Activated CD8-positive, alpha-beta memory T cell treated with anti-CD3 and anti-CD28 coated beads, Interleukin-2, amount 50 U/mL, for 1 hour (primary cell): ENCODE results near the gene BCL2.

Source experiments
- DNase-seq: peaks from one replicate; pipeline ENCODE4 v3.0.0-alpha.2; 2020; ENCODE audit errors: extremely low read depth

Gene BCL2

DNA sequence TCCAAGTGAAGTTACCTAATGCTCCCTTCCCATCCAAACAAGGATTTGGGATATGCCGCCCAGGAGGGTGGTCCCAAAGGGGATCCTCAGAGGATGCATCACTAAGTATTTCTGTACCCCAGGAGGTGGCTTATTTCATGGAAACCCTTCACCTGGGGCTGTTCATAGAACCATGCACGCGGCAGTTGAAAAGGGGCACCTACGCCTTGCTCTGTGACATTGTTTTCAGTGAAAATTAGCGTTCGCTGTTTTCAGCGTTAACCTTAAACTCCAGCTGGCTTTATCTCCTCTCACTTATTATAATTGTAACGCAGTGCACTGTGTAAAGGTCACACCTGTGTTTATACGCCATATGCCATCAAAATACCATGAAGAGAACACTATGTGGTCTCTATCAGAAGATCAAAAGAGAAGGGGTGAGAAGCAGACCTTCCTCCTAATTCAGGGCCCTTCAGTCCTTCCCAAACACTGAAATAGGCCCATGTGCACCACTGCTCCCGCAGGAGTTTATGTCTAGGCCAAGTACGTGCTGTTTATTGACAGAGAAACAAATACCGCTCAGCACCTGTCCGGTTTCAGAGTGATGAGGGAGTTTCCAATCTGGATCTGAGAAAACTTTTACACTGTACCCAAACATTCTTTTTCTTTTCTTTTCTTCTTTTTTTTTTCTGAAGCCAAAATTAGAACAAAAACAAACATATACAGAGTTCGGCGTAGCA, 162.1 kb downstream of the BCL2 start:
- no peak for DNase-seq

DNA sequence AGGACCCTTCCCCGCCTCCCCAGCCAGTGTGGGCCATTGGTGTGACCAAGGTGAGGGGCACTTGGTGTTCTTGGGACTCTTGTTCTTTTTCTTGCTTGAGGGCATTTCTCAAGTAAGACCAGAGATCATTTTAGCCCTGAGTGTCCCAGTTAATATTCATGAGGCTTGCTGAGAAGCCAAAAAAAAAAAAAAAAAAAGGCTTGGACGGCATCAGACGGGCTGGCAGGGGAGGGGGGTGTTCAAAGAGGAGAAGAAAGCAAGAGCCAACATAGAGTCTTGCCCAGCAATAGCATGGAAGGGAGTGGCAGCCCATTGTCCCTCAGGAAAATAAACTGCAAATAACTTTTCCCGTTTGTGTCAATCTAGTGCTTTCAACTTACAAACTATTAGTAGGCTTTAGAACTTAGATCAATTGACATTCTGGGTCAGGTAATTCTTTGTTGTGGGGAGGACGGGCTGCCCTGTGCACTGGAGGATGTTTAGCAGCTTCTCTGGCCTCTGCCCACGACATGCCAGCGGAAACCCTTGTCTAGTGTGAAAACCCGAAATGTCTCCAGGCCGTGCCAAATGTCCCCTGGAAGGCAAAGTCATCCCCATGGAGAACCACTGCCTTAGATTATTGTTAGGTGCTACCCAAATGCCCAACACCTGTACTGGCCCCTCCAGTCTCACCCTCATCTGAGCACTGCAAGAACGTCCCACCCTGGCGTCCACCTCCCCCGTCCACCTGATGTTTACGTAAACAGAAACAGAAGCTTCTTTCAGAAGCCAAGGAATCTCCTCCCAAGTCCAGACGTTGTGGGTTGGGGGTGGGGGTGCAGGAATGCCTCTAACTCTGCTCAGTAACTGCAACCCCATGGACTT, 163.4 kb downstream of the BCL2 start:
- DNase-seq: no peak

DNA sequence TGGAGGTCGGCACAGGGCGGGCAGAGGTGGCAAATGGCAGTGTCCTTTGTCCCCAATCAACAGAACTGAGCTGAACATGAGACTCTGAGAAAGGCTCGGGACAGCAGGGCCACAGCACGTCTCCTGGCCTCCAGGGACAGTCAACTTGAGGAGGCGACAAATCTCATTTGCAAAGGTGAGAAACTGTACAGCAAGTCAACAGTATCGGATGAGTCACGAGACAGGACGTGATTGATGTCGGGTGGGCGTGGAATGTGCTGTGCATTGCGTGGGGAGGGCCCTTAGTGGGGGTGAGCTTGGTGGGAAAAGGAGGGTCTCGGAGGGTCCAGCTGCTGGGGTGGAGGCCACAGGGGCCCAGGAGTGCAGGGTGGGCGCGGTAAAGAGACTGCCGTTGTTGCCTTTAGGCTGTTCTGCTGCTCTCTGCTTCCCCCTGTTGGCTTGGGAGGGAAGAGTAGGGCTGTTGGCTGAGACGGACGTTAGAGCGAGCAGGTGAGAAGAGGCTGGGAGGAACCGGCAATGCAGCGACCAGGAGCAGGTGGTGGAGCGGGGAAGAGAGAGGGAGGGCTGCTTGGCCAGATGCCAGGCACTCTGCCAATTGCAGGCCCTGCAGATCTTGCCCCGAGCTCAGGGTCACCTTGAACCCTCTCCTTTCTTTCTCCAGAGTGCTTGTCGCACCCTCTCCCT, 164.3 kb downstream of the BCL2 start:
- DNase-seq: peak; percentile 76

DNA sequence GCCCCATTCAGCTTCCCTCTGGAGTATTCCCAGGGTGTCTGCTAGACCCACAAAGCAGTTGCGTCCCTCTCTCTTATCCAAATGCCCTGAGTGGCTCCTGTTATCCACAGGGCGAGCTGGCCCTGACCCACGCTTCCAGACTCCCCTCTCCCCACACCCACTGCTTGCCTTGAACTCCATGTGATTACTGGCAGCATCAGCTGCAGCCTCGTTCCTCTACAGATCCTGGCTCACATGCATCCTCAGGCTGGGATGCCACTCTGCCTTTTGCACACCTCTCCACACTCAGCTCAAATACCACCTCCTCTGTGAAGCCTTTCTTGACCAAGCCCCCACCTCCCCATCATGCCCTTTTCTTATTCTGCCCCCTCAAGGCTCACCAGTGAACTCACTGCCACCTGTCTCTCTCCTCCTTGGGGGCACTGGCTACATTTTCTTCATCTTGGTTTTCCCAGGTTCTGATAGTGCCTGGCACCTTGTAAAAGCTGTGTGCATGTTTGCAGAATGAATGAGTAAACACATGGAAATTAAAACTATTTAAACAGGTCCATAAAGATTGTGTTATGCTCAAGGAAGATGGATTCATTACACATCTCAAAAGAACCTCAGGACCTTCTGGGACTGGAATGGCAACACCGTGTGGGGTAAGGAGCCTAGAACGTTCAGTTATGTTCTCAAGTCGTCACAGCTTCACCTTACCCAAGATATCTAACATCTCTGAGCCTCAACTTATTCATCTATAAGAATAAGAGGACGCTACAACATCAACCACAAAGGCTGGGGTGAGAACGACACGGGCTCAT, 165.0 kb downstream of the BCL2 start:
- DNase-seq: no peak

DNA sequence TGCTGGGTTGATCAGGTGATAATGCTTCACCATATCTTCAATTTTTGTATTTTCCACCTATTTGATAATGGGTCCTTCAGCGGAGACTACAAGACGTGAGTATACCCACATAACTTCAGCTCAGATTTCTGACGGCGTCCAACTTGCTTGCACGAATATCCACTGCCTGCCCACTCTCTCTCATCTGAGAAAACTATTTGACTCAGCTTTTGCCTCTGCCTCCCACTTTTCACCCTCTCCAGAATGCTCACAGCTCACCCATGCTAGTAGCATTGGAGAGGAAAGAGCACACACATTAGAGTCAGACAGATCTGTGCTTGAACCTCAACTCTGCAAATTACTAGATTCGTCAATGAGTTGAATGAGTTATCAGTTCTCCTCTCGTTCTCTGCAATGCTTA, 166.8 kb downstream of the BCL2 start:
- DNase-seq: no peak

DNA sequence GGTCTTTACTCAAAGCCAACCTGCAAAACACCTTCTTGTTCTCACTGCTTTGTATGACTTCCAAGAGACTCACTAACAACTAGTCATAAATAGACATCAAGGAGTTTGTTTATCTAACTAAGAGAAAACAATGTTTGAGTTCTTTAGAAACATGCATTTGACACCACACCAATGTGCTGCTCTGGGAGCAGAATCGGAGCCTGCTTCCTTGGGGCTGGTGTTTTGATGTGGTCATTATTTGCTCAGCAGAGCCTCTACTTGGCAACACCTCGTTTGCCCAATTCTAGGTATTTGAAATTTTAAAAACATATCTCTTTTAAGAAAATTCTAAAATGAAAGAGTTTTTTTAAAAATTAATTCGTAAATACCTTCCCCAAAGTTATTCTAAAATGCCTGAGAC, 167.5 kb downstream of the BCL2 start:
- DNase-seq: no peak

DNA sequence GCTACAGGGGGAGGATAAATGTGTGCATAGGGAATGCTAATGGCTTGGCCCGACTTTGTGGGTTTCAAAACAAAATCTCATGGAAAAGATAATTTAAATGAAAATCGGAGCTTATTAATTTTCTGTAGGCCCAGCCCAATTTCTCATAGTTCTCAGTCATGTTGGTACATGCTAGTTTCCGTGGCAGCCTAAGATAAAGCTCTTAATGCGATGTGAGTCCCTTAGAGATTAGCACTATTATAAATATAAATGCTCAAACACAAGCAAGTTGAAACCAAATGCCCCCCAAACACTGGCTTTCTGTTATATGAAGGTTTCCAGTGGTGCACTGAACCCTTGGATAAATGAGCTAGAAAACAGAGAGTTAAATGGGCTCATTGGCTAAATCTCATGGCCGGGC, 168.0 kb downstream of the BCL2 start:
- DNase-seq: no peak

DNA sequence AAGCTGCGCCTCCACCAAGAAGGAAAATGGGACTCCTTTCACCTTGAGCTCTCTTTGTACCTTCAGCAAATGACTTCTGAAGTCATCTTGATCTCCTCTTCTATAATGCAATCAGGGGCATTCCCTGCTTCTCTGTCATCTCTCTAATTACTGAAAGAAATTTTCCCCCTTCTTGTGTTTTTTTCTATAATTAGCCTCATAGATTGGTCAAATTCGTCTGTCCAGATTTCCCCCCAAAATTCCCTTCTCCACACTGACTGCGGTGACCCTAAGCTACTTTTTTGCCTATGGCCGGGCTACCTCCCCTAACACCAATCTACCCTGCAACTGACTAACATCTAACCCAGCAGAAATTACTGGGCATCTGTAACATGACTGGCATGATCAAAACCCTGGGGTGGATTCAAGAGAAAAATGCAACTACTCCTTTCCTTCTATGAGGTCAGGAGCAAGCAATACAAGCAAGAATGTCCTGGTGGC, 168.6 kb downstream of the BCL2 start:
- DNase-seq: no peak

DNA sequence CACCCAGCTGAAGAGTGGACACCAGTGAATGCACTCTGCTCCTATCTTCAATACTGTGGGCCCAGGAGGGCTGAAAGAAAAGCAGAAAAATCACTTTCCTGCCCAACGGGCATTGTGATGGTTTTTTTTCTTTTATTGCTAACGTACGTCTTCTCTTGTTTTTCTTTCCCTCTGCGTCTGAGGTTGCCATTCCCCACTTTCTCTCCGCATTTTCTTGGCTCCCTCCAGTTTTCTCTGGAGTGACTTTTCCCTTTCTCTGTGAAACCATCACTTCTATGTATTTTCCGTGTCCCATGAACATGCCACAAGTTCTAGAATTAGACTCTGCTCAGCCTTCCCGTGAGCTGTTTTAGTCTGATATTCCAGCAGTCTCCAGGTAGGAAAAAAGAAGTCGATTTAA, 169.2 kb downstream of the BCL2 start:
- DNase-seq: no peak

DNA sequence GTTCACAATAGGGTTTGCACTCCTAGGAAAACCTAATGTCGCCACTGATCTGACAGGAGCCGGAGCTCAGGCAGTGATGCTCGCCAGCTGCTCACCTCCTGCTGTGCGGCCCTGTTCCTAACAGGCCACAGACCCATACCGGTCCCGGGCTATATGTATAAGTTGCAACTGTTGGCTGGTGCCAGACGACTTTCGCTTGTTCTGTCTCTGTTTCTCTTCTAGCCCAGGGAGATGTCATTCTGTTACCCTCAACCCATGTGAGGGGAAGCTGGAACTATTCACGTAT, 170.3 kb downstream of the BCL2 start:
- no peak for DNase-seq

DNA sequence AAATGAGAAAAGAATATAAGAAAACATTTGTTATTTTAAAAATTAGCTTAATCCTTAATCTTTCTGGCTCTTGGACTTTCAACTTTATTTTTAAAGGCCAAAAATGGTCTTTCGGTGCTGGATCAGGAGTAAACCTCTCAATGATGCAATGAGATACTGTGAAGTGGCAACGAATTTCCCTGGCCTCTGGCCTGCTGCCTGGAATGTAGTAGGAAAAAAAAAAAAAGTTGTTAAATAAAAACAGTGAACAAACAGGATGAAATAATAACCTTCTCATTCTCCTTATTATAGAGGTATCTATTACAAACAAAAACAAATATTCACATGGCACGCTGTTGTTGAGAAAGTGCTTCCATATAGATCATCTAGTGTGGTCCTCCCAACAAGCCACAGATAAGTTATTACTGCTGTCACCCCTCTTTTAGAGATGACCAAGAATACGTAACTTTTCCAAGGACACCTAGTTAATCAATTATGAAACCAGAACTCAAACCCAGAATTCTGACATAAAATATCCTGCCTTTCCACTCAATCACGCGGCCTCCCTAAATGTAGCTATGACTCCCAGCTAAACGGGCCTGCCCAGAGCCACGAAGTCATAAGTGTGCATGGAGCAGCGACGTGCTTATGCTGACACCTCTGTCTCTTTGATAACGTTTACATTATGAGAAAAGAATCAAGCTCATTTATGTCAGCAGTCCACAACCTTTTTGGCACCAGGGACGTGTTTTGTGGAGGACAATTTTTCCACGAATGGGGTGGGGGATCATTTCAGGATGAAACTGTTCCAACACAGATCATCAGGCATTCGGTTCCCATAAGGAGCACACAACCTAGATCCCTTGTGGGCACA, 170.9 kb downstream of the BCL2 start:
- DNase-seq: no peak

DNA sequence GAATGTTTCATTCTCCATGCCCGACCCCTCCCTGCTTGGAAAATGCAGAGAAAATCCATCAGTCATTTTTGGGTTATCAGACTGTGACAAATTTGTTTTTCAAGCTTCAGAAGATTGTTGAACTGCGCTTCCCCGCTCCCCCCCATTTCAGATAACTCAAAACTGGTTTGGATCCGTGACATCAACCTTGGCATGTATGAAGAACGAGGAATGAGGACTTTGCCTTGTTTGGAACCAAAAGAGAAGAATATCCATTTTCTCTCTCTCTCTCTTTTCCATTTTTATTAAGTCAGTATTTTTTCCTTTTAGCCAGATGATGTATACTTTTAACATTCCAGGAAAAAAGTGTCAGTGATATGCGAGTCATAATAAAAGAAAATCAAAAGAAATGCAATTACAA, 171.6 kb downstream of the BCL2 start:
- DNase-seq: no peak

DNA sequence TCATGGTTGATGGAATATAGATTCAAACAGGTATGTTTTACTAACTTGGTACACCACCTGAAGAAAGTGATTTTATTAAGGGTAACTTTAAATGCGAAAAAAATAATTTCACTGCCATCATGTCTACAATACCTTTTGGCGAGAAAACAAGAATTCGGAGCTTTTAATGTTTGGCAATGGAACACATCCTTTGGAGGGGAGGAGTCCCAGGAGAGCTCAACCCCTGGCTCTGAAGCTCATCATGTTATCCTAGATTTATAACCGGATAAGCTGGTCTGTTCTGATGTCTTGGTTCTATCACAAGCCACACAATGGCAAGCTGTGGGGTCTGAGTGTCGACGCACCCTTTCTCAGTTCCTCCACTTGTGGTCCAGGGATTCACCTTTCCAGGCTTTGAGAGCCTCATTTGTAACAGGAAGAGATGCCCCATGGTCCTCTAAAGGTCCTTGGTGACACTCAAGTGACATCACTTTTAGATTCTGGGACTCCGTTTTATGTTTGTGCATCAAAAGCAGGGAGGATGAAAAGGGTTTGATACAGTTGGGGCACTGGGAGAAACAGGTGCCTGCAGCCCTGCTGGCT, 172.7 kb downstream of the BCL2 start:
- DNase-seq: no peak

DNA sequence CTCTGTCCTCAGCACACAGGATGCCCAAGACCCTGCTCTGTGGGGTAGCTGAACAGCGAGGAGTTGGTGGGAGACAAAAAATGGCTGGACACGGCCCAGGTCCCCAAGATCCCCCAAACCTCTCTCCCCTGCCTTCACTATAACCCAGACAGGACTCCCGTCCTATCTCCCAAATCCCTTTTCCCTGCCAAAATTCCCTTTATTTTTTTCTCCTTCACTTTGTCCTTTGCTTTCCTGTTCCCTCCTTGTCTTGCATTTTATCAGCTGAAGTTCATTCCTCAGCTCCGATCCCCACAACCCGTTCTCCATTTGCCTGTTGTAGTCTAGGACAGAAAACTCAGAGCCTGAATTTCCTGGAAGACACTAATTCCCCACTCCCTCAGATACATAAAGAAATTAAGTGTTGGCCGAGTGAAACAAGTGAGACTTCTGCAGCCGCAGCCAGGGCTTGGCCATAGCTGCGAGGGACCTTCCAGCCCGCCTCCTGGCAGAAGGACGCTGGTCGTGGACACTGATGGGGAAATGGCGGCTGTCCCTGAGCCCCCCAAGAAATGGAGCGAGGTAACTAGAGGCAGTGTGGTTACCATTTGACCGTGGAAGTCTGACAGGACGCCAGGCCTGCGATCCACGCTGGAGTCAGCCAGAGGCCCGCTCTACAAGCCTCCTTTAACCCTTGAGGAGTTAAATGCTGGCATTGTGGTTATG, 173.6 kb downstream of the BCL2 start:
- no peak for DNase-seq

DNA sequence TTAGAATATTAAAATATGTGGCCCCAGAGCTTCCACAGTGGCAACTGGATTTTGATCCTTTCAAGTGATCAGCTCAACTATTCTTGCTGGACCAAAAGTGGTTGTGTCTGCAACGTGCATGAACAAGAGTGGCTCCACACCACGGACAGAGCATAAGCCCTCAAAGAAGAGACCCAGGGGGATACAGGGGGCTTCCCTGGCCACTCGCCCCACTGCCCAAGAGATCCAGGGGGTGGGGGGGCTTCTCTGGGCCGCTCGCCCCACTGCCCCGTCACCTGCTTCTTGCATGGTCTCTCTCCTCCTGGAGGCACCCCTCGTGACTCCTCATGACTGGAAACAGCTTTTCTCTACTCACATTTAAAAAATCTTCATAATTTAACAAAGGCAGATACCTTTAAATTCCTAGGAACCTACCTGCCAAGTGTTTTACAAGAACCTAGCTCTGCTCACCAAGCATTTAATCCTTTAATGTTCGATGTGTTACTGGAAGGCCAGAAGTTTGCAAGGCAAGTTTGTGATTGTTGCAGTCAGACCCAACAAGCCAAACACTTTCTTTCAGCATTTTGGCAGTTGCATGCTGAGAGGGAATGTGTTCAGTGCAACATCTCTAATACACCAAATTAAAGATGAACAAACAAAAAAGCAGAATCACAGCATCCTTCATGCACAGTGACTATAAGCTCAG, 174.3 kb downstream of the BCL2 start:
- no peak for DNase-seq

DNA sequence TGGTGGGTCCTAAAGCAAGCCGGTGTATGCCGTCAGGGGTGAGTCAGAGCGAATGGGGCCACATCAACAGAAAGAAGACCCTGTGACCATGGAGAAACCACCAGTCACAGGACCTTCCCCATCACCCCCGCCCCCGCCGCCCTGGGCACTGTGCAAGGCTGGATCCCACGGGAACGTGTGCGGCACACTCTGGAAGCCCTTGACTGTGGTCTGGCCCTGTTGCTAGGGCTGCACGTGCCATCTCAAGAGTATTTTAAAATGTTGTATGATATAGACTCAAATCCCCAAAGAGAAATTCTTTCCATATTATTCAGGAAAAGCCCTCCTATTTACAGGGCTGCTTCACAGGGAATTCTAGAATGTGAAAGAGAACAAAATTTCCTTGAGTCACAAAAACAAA, 174.8 kb downstream of the BCL2 start:
- no peak for DNase-seq

DNA sequence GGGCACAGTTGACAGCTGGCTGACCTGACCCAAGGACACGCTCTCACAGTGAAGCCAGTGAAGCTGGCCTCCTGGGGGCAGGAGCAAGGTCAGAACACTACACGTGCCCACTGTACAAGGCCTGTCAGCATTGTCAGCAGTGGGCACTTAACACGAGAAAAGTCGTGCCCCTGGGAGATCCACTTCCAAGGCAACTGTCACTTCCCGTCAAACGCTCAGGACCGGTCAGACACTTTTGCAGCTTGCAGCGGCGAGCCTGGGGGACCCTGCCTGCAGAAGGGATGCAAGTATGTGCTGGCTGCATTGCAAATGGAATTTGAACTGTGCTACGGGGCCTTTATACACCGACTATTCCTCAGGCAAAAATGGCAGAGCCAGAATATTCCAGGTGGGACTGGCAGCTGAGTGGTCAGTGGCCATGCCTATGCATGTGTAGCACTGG, 176.2 kb downstream of the BCL2 start:
- no peak for DNase-seq

DNA sequence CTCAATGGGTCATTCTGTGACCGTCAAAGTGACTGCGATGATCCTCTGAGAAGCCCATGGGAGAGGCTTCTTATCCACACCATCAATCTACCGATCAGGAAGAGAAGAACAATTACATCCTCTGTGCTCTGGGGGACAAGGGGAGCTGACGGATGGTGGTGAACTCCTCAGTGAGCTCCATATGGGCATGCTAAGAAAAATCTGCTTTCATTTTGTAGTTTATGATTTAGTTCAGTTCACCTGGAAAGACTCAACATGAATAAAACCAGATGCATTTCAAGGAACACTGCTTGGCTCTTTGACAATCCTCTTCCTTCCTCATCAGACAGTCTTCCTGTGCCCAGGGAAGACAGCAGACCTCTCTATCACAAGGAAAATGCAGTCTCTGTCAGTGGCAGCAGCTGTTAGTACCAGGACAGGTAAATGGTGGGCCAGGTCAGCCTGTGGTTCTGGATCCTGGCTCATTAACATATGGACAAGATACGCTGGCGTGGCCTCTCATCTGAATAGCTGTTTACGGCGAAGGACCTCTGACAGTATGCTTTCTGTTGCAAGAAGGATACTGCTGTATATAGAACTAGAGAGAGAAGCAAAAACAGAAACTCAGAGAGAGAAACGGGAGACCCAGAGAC, 176.9 kb downstream of the BCL2 start:
- no peak for DNase-seq

DNA sequence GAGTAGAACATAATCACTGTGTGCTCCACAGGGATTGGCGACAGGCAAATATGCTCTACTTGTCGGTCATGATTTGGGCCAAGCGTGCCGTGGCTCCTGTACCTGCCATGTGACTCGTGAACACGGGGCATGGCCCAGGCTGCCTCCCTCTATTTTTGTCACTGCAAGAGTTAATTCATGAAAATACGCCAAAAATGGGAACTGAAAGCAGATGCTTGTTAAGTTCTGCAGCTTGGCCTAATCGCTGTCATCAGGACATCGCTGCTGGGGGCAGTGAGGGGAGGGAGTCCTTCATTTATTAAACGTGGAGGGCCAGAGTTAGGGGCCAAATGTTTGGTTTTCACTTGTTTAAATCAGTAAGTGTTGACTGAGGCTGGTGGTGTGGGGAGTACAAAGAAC, 177.8 kb downstream of the BCL2 start:
- no peak for DNase-seq
